HG02763 (cell line): ENCODE measurements around the gene PDXK.
"Not testable (repeated sequence)": the region's sequence is repeated elsewhere in the genome, so short reads cannot be mapped to it uniquely, and the experiment has no call there.

Source experiments
- ATAC-seq: cut with Tn5 transposase; IDR thresholded peaks from one replicate; pipeline ENCODE4 v1.9.1; 2021; ENCODE audit warnings: mild to moderate bottlenecking, moderate library complexity; ENCODE audit not compliant: unreplicated experiment

PDXK gene

DNA sequence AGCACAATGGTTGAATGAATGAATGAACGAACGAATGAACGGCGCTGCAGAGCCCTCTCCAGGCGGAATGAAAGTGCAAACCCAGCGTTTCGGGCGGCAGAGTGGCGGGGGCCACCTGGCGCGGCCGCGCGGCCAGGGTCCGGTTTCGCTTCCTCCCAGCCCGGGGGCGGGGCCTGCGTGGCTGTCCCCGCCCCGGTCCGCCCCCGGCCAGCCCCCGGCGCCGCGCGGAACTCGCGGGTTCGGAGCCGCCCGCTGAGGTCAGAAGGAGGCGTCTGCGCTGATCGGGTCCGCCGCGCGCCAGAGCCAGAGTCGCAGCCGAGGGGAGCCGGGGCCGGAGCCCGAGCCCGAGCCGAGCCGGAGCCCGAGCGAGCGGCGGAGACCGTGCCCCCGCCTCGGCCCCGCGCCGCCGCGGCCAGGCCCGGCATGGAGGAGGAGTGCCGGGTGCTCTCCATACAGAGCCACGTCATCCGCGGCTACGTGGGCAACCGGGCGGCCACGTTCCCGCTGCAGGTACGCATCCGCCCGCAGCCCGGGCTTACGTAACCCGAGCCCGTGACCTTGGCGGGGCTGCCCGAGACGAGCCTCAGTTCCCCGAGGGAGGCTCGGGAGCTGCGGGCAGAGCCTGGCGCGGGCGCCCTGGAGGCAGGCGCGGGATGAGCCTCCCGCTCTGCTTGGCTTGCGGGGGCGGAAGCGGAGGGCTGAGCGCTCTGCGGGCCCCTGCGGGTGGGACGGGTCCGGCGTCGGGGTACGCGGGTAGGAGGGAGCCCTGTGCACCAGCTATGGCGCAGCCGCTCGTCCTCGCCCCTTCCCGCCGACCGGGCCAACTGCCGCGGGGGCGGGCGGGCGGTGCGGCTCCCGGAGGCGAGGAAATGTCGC is at the start of gene PDXK:
TSS of gene PDXK (plus strand) at position 258 of the 876 bp plus-strand sequence. CDS start at position 424, 166 bp downstream.
- peak; percentile 71 for ATAC-seq

DNA sequence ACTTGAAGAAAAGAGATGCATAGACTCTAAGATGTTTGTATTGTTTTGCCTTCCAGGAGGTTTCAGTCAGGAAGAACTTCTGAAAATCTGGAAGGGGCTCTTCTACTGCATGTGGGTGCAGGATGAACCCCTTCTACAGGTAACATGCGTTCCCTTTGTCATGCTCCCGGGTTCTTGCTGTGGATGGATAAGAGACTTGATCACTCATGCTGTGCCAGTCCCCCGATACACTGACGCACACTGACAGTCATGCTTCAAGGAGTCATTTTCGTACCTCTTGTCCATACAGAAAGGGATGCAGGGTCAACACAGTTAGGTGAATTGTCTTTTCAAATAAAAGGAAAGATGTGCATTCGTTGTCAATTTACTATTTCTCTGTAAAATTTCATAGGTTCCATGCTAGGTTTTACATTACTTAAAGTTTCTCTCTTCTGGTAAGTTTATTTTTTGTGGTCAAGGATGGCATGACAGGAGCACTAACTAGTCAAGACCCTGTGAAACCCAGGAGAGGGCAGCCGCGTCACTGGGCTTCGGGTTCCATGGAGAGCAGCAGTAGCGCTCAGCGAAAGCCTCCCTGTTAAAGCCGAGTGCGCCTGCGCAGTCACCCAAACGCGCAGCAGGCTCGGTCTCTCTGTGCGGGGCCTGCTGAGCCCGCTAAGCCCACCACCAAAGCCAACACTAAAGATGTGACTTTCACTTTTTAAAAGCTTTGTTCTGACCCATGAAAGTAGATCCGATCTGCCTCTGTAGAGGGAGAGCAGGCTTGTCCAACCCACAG is 48.9 kb upstream of the PDXK start:
- no peak for ATAC-seq

DNA sequence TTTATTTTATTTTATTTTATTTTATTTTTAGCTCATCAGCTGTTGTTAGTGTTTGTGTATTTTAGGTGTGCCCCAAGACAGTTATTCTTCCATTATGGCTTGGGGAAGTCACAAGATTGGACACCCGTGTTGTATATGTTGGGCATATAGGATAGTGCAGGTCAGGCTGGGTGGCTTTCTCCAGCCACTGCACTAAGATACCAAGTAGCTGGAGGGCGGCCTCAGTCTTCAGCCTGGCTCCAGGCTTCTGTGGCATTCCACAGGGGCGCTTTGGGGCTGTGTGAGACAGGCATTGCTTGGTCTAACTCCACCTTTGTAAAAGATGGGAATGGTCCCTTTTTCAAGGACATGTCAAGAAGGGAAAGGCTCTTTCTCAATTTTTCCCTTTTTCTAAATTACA is 43.1 kb upstream of the PDXK start:
- no peak for ATAC-seq

GRCh38 chr21:43676391-43676790 is 42.5 kb upstream of the PDXK start:
- ATAC-seq = no peak

GRCh38 chr21:43679951-43680350 is 39.0 kb upstream of the PDXK start:
- no peak for ATAC-seq

DNA sequence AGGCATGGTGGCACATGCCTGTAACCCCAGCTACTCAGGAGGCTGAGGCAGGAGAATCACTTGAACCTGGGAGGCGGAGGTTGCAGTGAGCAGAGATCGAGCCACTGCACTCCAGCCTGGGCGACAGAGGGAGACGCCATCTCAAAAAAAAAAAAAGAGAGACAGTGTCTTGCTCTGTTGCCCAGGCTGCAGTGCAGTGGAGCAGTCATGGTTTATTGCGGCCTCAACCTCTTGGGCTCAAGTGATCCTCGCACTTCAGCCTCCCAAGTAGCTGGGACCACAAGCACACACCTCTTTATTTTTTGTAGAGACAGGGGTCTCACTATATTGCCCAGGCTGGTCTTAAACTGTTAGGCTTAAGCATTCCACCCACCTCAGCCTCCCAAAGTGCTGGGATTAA is 38.5 kb upstream of the PDXK start:
- ATAC-seq = not testable (repeated sequence)

DNA sequence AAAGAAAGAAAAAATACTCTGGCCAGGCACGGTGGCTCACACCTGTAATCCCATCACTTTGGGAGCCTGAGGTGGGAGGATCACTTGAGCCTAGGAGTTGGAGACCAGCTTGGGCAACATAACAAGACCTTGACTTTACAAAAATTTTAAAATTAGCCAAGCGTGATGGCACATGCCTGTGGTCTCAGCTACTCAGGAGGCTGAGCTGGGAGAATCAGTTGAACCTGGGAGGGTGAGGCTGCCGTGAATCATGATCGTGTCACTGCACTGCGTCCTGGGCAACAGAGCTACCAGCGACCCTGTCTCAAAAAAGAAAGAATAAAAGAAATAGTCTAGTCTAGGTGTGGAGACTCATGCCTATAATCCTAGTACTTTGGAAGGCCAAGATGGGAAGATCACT is 37.3 kb upstream of the PDXK start:
- no peak for ATAC-seq

GRCh38 chr21:43684424-43684823 is 34.5 kb upstream of the PDXK start:
- ATAC-seq = no peak

DNA sequence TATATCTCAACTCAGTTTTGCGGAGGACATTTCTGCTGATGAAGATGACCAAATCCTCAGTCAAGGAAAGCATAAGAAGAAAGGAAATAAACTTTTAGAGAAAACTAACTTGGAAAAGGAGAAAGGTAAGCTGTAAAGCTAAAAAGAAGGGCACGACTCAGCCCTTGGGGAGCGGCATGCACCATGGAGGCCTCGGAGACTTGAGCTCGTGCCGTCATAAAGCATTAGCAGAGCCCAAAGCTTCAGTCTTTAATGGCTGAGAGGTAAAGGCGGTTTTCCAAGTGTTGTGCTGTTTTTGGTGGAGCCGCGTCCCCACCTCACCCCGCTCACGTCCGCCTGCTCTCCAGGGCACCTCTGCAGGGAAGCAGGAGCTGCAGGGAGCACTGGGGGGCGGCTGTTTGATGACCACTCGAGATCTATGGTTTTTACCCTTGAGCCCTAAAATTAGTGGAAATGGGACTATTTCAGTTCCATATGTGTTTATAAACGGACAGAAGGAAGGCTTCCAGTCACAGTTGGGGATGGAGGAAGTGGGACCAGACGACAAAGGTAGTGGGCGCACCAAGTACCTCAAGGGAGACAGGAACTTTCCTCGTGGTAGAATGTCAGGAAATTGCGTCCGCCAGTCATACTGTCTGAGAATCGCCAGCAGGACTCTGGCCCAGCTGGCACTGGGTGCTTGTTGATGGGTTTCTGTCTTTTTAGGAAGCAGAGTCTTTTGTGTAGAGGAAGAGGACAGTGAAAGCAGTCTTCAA is 31.9 kb upstream of the PDXK start:
- ATAC-seq = no peak

DNA sequence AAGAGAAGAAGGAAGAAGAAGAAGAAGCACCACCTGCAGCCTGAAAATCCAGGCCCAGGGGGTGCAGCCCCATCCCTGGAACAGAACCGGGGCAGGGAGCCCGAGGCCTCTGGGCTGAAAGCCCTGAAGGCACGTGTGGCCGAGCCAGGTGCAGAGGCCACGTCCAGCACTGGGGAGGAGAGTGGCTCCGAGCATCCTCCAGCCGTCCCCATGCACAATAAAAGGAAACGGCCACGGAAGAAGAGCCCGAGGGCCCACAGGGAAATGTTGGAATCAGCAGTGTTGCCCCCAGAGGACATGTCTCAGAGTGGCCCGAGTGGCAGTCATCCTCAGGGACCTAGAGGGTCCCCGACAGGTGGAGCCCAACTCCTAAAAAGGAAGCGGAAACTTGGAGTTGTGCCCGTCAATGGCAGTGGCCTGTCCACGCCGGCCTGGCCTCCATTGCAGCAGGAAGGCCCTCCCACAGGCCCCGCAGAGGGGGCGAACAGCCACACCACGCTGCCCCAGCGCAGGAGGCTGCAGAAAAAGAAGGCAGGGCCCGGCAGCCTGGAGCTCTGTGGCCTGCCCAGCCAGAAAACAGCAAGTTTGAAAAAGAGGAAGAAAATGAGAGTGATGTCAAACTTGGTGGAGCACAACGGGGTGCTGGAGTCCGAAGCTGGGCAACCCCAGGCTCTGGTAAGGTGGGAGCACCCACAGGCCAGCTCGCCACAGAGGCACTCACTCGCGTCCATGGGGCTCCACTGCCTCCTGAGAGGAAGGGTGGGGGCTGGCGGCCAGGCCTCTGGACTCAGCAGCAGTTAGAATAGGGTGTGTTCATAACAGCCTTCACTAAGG is 31.1 kb upstream of the PDXK start:
- ATAC-seq = no peak

- no peak for ATAC-seq
Measured at GRCh38 chr21:43688906-43689305, 30.0 kb upstream of the PDXK start.

DNA sequence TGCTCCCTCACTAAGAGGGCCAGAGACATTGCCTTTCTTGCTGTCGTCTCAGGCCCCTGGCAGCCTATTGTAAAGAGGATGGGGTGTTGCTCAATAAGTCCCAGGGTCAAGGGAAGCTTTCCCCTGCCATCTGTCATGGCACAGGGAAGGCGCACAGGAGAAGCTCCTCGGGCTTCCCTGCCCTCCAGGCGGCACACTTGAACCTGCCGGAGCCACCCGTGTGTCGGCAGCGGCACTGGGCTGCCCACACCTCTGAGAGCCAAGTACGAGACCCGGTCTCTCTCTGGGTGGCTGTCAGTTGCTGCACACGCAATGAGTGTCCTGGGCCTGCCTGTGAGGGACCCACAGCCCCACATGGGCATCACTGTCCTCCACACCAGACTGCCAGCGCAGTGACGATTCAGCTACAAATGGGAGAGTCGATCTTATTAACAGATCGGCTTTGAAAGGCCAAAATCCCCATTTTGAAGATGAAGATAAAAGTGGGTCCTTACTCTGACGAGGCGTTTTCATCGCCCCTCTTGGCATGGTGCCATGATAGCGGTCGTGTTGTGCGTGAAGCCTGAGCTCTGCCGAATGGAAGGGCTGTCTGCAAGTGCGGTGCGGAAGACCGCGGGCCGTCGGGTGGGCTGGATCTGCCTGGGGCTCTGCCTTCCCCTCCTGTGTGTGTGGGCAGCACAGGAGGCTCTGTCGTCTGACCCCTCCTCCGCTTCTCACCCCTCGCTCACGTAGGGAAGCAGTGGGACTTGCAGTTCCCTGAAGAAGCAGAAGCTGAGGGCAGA is 29.2 kb upstream of the PDXK start:
- ATAC-seq = no peak

DNA sequence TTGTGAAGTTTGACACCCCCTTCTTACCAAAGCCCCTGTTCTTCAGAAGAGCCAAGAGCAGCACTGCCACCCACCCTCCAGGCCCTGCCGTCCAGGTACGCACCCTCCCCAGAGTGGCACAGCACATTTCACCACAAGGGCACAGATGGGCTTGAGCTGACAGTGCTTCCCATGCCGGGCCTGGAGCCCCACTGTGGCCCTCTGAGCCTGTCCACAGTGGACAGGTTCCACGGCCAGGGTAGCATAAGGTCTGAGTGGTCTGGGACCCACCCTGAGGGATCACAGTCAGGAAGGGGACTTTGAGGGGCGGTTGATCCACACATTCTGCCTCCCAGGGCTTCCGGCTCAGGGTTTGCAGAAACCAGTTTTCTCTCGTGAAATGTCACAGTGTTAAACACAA is 28.6 kb upstream of the PDXK start:
- no peak for ATAC-seq

DNA sequence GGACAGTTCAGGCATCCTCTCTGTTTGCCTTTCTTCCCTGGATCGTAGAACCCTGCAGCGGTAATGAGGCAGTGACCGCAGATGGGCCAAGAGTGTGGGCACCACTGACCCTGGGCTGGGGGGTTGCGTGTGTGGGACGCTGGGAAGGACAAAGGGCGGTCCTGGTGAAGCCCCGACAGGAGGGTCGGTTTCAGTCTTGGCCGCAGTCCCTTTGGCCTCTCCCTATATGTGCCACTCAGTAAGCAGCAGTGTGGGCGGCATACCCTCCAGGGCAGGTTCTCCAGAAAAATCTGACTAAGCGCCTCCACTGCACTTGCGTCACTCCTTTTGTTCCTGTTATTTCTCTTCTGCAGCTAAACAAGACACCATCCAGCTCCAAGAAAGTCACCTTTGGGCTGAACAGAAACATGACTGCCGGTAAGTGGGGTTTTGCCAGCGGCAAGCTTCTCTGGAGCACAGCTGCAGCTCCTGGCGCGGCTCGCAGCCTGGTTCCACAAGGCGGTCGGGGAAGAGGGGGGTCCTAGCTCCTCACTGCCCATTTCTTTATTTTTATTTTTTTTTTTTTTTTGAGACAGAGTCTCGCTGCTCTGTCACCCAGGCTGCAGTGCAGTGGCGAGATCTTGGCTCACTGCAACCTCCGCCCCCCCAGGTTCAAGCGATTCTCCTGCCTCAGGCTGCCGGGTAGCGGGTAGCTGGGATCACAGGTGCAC is 27.7 kb upstream of the PDXK start:
- no peak for ATAC-seq

DNA sequence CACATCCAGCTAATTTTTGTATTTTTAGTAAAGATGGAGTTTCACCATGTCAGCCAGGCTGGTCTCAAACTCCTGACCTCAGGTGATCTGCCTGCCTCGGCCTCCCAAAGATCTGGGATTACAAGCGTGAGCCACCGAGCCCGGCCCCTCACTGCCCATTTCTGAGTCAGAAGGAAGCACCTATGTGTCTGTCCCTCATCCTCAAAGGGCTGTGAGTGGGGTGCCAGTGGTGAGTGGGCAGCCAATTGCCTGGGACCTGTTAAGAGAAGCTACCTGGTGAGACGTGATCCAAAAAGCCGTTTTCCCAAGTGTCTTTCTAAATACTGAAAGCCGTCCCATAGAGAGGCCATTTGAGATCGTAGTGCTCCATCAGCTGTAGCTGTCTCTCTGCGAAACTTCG is 27.1 kb upstream of the PDXK start:
- no peak for ATAC-seq

DNA sequence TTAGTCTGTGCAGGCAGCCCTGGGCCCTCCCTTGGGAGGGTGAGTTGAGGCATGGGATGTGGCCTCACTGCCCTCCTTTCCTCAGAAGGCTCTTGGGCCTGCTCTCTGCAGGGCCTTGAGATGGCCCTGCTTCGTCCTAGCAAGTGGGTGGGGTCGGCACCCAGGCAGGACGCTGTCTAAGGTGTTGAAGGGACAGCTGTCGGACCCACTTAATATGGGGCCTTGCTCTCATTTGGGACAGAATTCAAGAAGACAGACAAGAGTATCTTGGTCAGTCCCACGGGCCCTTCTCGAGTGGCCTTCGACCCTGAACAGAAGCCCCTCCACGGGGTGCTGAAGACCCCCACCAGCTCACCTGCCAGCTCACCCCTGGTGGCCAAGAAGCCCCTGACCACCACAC is 26.0 kb upstream of the PDXK start:
- ATAC-seq = no peak

GRCh38 chr21:43693981-43694380 is 24.9 kb upstream of the PDXK start:
- no peak for ATAC-seq

DNA sequence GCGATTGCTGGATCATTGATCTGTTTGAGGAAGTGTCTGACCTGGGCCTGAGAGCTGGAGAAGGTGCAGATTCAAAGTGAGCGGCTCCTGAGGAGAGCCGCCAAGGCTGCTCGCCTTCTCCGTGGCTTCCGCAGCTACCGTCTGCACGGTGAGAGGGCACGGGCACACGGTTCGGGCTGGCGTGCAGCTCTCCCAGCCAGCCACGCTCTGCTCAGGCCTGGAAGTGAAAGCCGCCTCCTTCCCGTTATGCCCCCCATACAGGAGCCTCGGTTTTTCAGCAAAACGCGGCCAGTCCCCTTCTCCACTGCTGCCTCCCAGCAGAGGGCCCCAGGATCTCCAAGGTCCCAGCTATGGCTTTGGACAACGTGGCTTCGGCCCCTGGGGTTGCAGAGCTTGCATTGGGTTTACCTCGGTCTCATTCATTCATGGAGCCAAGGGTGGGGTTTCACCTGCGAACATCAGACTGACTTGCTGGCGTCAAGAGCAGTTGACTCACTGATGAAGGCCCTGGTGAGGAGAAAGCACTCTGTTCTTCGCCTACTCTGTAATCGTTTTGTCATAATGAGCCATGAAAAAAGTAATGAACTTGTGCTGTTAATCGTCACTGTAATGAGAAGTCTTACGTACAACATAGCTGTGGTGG is 24.4 kb upstream of the PDXK start:
- ATAC-seq = no peak

DNA sequence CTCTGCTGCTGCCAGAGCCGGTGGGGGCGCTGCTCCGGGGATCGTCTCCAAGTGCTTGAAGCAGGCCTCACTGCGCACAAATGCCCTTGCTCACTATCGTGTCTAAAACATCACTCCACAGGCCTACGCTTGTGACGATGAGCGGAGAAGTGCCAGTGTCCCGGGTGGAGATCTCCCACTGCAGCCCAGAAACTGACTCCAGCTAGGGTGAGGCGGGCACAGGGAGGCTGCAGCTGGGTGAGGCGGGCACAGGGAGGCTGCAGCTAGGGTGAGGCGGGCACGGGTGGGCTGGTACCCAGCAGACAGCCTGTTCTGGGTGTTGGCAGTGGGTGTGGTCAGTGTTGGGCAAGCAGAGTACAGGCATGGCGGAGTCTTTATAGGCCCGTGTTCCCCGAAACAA is 22.7 kb upstream of the PDXK start:
- ATAC-seq = no peak
